ENCODE data around the gene OR2C3.
"Not testable (repeated sequence)": the region's sequence is repeated elsewhere in the genome, so short reads cannot be mapped to it uniquely, and the experiment has no call there.

Gene OR2C3

GRCh38 chr1:247517795-247518612 is 18.2 kb downstream of the OR2C3 start:
- H3K27ac ChIP-seq (ENCODE audit: low read depth, low read length), result no peak overlapping the region
- H3K9ac ChIP-seq (ENCODE audit: low read length), result no peak overlapping the region
- H3K4me3 ChIP-seq (ENCODE audit: low read depth, low read length), result no peak overlapping the region
- no peaks in the 10 kb centered on the region for H3K36me3 ChIP-seq (ENCODE audit: control insufficient read depth, insufficient read depth, low read length)
- no peaks in the 10 kb centered on the region for H3K4me1 ChIP-seq (ENCODE audit: control insufficient read depth, insufficient read depth, low read length)
- H3K27me3 ChIP-seq (ENCODE audit: control insufficient read depth, insufficient read depth, low read length), result no peaks in the 10 kb centered on the region
- peaks cover 8% of the 10 kb centered on the region; the same call in 1 of the 2 replicates for H3K9me3 ChIP-seq (ENCODE audit: control insufficient read depth, insufficient read depth, low read depth, low read length)

GRCh38 chr1:247506831-247507230 is 29.4 kb downstream of the OR2C3 start:
- Histone ChIP-seq H3K9ac (ENCODE audit: low read length) (no peak overlapping the region), H3K36me3 (ENCODE audit: control insufficient read depth, insufficient read depth, low read length) (no peaks in the 10 kb centered on the region), H3K4me1 (ENCODE audit: control insufficient read depth, insufficient read depth, low read length) (no peaks in the 10 kb centered on the region), H3K27ac (ENCODE audit: low read depth, low read length) (no peak overlapping the region), H3K4me3 (ENCODE audit: low read depth, low read length) (no peak overlapping the region), H3K9me3 (ENCODE audit: control insufficient read depth, insufficient read depth, low read depth, low read length) (no peaks in the 10 kb centered on the region), H3K27me3 (ENCODE audit: control insufficient read depth, insufficient read depth, low read length) (no peaks in the 10 kb centered on the region)

- H3K9me3 ChIP-seq (ENCODE audit: control insufficient read depth, insufficient read depth, low read depth, low read length), result no peaks in the 10 kb centered on the region
- H3K27me3 ChIP-seq (ENCODE audit: control insufficient read depth, insufficient read depth, low read length), result no peaks in the 10 kb centered on the region
- no peak overlapping the region for H3K27ac ChIP-seq (ENCODE audit: low read depth, low read length)
- H3K4me3 ChIP-seq (ENCODE audit: low read depth, low read length), result no peak overlapping the region
- H3K4me1 ChIP-seq (ENCODE audit: control insufficient read depth, insufficient read depth, low read length), result no peaks in the 10 kb centered on the region
- H3K9ac ChIP-seq (ENCODE audit: low read length), result no peak overlapping the region
- H3K36me3 ChIP-seq (ENCODE audit: control insufficient read depth, insufficient read depth, low read length), result no peaks in the 10 kb centered on the region
Measured at GRCh38 chr1:247500865-247501264, 35.4 kb downstream of the OR2C3 start.

GRCh38 chr1:247496581-247497285 is 39.5 kb downstream of the OR2C3 start:
- no peak overlapping the region for H3K9ac ChIP-seq (ENCODE audit: low read length)
- H3K4me1 ChIP-seq (ENCODE audit: control insufficient read depth, insufficient read depth, low read length), result no peaks in the 10 kb centered on the region
- no peak overlapping the region for H3K4me3 ChIP-seq (ENCODE audit: low read depth, low read length)
- H3K27ac ChIP-seq (ENCODE audit: low read depth, low read length), result no peak overlapping the region
- H3K27me3 ChIP-seq (ENCODE audit: control insufficient read depth, insufficient read depth, low read length), result no peaks in the 10 kb centered on the region
- no peaks in the 10 kb centered on the region for H3K36me3 ChIP-seq (ENCODE audit: control insufficient read depth, insufficient read depth, low read length)
- H3K9me3 ChIP-seq (ENCODE audit: control insufficient read depth, insufficient read depth, low read depth, low read length), result no peaks in the 10 kb centered on the region

- no peaks in the 10 kb centered on the region for H3K27me3 ChIP-seq (ENCODE audit: control insufficient read depth, insufficient read depth, low read length)
- no peaks in the 10 kb centered on the region for H3K36me3 ChIP-seq (ENCODE audit: control insufficient read depth, insufficient read depth, low read length)
- no peaks in the 10 kb centered on the region for H3K4me1 ChIP-seq (ENCODE audit: control insufficient read depth, insufficient read depth, low read length)
- no peak overlapping the region for H3K4me3 ChIP-seq (ENCODE audit: low read depth, low read length)
- H3K27ac ChIP-seq (ENCODE audit: low read depth, low read length), result no peak overlapping the region
- no peak overlapping the region for H3K9ac ChIP-seq (ENCODE audit: low read length)
- H3K9me3 ChIP-seq (ENCODE audit: control insufficient read depth, insufficient read depth, low read depth, low read length), result no peaks in the 10 kb centered on the region
Measured at GRCh38 chr1:247494767-247495166, 41.5 kb downstream of the OR2C3 start.

GRCh38 chr1:247493106-247493505 is 43.1 kb downstream of the OR2C3 start:
- no peaks in the 10 kb centered on the region for H3K27me3 ChIP-seq (ENCODE audit: control insufficient read depth, insufficient read depth, low read length)
- H3K27ac ChIP-seq (ENCODE audit: low read depth, low read length), result no peak overlapping the region
- H3K9ac ChIP-seq (ENCODE audit: low read length), result no peak overlapping the region
- H3K9me3 ChIP-seq (ENCODE audit: control insufficient read depth, insufficient read depth, low read depth, low read length), result no peaks in the 10 kb centered on the region
- H3K36me3 ChIP-seq (ENCODE audit: control insufficient read depth, insufficient read depth, low read length), result no peaks in the 10 kb centered on the region
- H3K4me1 ChIP-seq (ENCODE audit: control insufficient read depth, insufficient read depth, low read length), result no peaks in the 10 kb centered on the region
- H3K4me3 ChIP-seq (ENCODE audit: low read depth, low read length), result no peak overlapping the region

GRCh38 chr1:247491328-247491727 is 44.9 kb downstream of the OR2C3 start:
- Histone ChIP-seq H3K36me3 (ENCODE audit: control insufficient read depth, insufficient read depth, low read length) (no peaks in the 10 kb centered on the region), H3K27me3 (ENCODE audit: control insufficient read depth, insufficient read depth, low read length) (no peaks in the 10 kb centered on the region), H3K27ac (ENCODE audit: low read depth, low read length) (no peak overlapping the region), H3K9ac (ENCODE audit: low read length) (no peak overlapping the region), H3K4me1 (ENCODE audit: control insufficient read depth, insufficient read depth, low read length) (no peaks in the 10 kb centered on the region), H3K4me3 (ENCODE audit: low read depth, low read length) (no peak overlapping the region), H3K9me3 (ENCODE audit: control insufficient read depth, insufficient read depth, low read depth, low read length) (no peaks in the 10 kb centered on the region)

GRCh38 chr1:247487057-247487456 is 49.2 kb downstream of the OR2C3 start:
- no peaks in the 10 kb centered on the region for H3K4me1 ChIP-seq (ENCODE audit: control insufficient read depth, insufficient read depth, low read length)
- no peaks in the 10 kb centered on the region for H3K9me3 ChIP-seq (ENCODE audit: control insufficient read depth, insufficient read depth, low read depth, low read length)
- no peak overlapping the region for H3K4me3 ChIP-seq (ENCODE audit: low read depth, low read length)
- H3K36me3 ChIP-seq (ENCODE audit: control insufficient read depth, insufficient read depth, low read length), result no peaks in the 10 kb centered on the region
- H3K27me3 ChIP-seq (ENCODE audit: control insufficient read depth, insufficient read depth, low read length), result no peaks in the 10 kb centered on the region
- no peak overlapping the region for H3K9ac ChIP-seq (ENCODE audit: low read length)
- H3K27ac ChIP-seq (ENCODE audit: low read depth, low read length), result no peak overlapping the region

- Histone ChIP-seq H3K4me1 (ENCODE audit: control insufficient read depth, insufficient read depth, low read length) (no peaks in the 10 kb centered on the region), H3K9me3 (ENCODE audit: control insufficient read depth, insufficient read depth, low read depth, low read length) (no peaks in the 10 kb centered on the region), H3K9ac (ENCODE audit: low read length) (no peak overlapping the region), H3K27ac (ENCODE audit: low read depth, low read length) (no peak overlapping the region), H3K27me3 (ENCODE audit: control insufficient read depth, insufficient read depth, low read length) (no peaks in the 10 kb centered on the region), H3K36me3 (ENCODE audit: control insufficient read depth, insufficient read depth, low read length) (no peaks in the 10 kb centered on the region), H3K4me3 (ENCODE audit: low read depth, low read length) (no peak overlapping the region)
Measured at GRCh38 chr1:247482747-247483146, 53.5 kb downstream of the OR2C3 start.

- not testable (repeated sequence) for H3K27ac ChIP-seq (ENCODE audit: low read depth, low read length); H3K9ac ChIP-seq (ENCODE audit: low read length); H3K4me3 ChIP-seq (ENCODE audit: low read depth, low read length)
Measured at GRCh38 chr1:247476328-247477058, 59.7 kb downstream of the OR2C3 start.

GRCh38 chr1:247475793-247476192 is 60.4 kb downstream of the OR2C3 start:
- Histone ChIP-seq H3K9ac (ENCODE audit: low read length) (no peak overlapping the region), H3K4me3 (ENCODE audit: low read depth, low read length) (no peak overlapping the region), H3K36me3 (ENCODE audit: control insufficient read depth, insufficient read depth, low read length) (no peaks in the 10 kb centered on the region), H3K4me1 (ENCODE audit: control insufficient read depth, insufficient read depth, low read length) (peaks cover 16% of the 10 kb centered on the region), H3K9me3 (ENCODE audit: control insufficient read depth, insufficient read depth, low read depth, low read length) (peaks cover 10% of the 10 kb centered on the region; the same call in 1 of the 2 replicates), H3K27me3 (ENCODE audit: control insufficient read depth, insufficient read depth, low read length) (no peaks in the 10 kb centered on the region), H3K27ac (ENCODE audit: low read depth, low read length) (no peak overlapping the region)

More at GRCh38 chr1:247476328-247477058, 59.7 kb downstream of the OR2C3 start:
- not testable (repeated sequence) for H3K36me3 ChIP-seq (ENCODE audit: control insufficient read depth, insufficient read depth, low read length); H3K27me3 ChIP-seq (ENCODE audit: control insufficient read depth, insufficient read depth, low read length)
- Histone ChIP-seq H3K9me3 (ENCODE audit: control insufficient read depth, insufficient read depth, low read depth, low read length) (peaks cover 10% of the 10 kb centered on the region; the same call in 1 of the 2 replicates), H3K4me1 (ENCODE audit: control insufficient read depth, insufficient read depth, low read length) (peaks cover 16% of the 10 kb centered on the region)

All from HUES6 (cell line).